WTC11 (cell line): ENCODE data around the gene MIXL1.

Experiments used
- CTCF ChIP-seq: fragments of 200-600 bp; IDR thresholded peaks from 2 replicates; pipeline ENCODE4 v1.8.0; 2022; ENCODE audit warnings: antibody characterized with exemption
- E2F1 ChIP-seq: sonication (generic); formaldehyde crosslinking; IDR thresholded peaks from 2 replicates; pipeline ENCODE4 v1.8.0; 2022; ENCODE audit warnings: mild to moderate bottlenecking, missing genetic modification reagents
- FOXK1 ChIP-seq: sonication (generic); formaldehyde crosslinking; IDR thresholded peaks from 2 replicates; pipeline ENCODE4 v1.8.0; 2022; ENCODE audit warnings: mild to moderate bottlenecking, moderate library complexity, missing genetic modification reagents
- GTF2I ChIP-seq: fragments of 250-450 bp; sonication (Bioruptor Pico); conservative IDR thresholded peaks from 2 replicates; pipeline ENCODE4 v1.4.0; 2021; ENCODE audit warnings: mild to moderate bottlenecking
- MLX ChIP-seq: sonication (generic); formaldehyde crosslinking; IDR thresholded peaks from 2 replicates; pipeline ENCODE4 v1.8.1; 2023; ENCODE audit warnings: mild to moderate bottlenecking, missing genetic modification reagents, moderate library complexity
- SP1 ChIP-seq: sonication (generic); formaldehyde crosslinking; conservative IDR thresholded peaks from 2 replicates; pipeline ENCODE4 v1.8.1; 2022; ENCODE audit warnings: missing genetic modification reagents
- TEAD4 ChIP-seq: sonication (generic); formaldehyde crosslinking; IDR thresholded peaks from 2 replicates; pipeline ENCODE4 v1.8.0; 2022; ENCODE audit warnings: mild to moderate bottlenecking, missing genetic modification reagents
- ZNF281 ChIP-seq: sonication (generic); formaldehyde crosslinking; IDR thresholded peaks from 2 replicates; pipeline ENCODE4 v1.8.0; 2023; ENCODE audit warnings: mild to moderate bottlenecking, missing genetic modification reagents

GRCh38 chr1:226253933-226254332, 30.5 kb downstream of the MIXL1 start:
- TF ChIP-seq CTCF (no peak), ZNF281 (CRISPR knock-in tag) (no peak), FOXK1 (CRISPR knock-in tag) (no peak), MLX (CRISPR knock-in tag) (no peak), SP1 (CRISPR knock-in tag) (no peak), E2F1 (CRISPR knock-in tag) (no peak), GTF2I (CRISPR knock-in tag) (no peak), TEAD4 (CRISPR knock-in tag) (no peak)
